IMR-90 (cell line): ENCODE measurements around the gene AHSG. TPM values are rescaled to one million over a fixed set of nuclear protein-coding genes. Genes with fewer than 3 reads are reported as not detected.

Source experiments
- ATAC-seq: fragments of 200-7000 bp; cut with Tn5 transposase; 2 replicates; pipeline ENCODE4 v1.9.1; 2020; ENCODE audit warnings: low read depth, mild to moderate bottlenecking, moderate library complexity
- BruUV-seq: library from RNA; stranded (reverse); fragments of 400-500 nt; replicated peaks from 2 replicates; lab custom pipeline; 2021; lab: Mats Ljungman, UMichigan
- CTCF ChIA-PET: fragments of 300-600 bp; formaldehyde crosslinking; extraction: SDS; loops from one replicate; lab custom pipeline; 2021; ENCODE audit warnings: antibody characterized with exemption; lab: Yijun Ruan, JAX
- POLR2A ChIA-PET: fragments of 300-600 bp; sonication (Branson Sonifier 250); formaldehyde crosslinking; loops from one replicate; lab custom pipeline; 2022; ENCODE audit warnings: antibody characterized with exemption; ENCODE audit not compliant: unreplicated experiment; lab: Charles Lee
- DNase-seq: peaks from one replicate; pipeline ENCODE4 v3.0.0; 2013
- H2AFZ ChIP-seq: replicated peaks from 2 replicates; pipeline ENCODE3; 2013; ENCODE audit warnings: low read length, mild to moderate bottlenecking; ENCODE audit not compliant: poor library complexity
- H2AK5ac ChIP-seq: 2 replicates; pipeline ENCODE4 v1.6.1; 2013; ENCODE audit warnings: low read depth, low read length, inconsistent platforms
- H2AK9ac ChIP-seq: replicated peaks from 2 replicates; pipeline ENCODE3; 2013; ENCODE audit warnings: mild to moderate bottlenecking, low read depth, low read length, moderate library complexity; ENCODE audit not compliant: poor library complexity
- H2BK120ac ChIP-seq: 2 replicates; pipeline ENCODE4 v1.6.1; 2013; ENCODE audit warnings: low read depth, low read length, inconsistent platforms
- H2BK15ac ChIP-seq: 3 replicates; pipeline ENCODE4 v1.6.1; 2013; ENCODE audit warnings: low read depth, low read length, inconsistent platforms
- H2BK20ac ChIP-seq: 2 replicates; pipeline ENCODE4 v1.6.1; 2013; ENCODE audit warnings: low read depth, mild to moderate bottlenecking, inconsistent platforms, low read length, moderate library complexity
- H2BK5ac ChIP-seq: 2 replicates; pipeline ENCODE4 v1.6.1; 2013; ENCODE audit warnings: mild to moderate bottlenecking, low read depth, low read length, inconsistent platforms; ENCODE audit not compliant: poor library complexity, severe bottlenecking
- H3K14ac ChIP-seq: replicated peaks from 2 replicates; pipeline ENCODE4 v1.6.1; 2013; ENCODE audit warnings: low read depth, low read length, inconsistent platforms
- H3K18ac ChIP-seq: 2 replicates; pipeline ENCODE4 v1.6.1; 2013; ENCODE audit warnings: low read depth, low read length, control low read depth
- H3K23ac ChIP-seq: 2 replicates; pipeline ENCODE4 v1.6.1; 2013; ENCODE audit warnings: low read depth, low read length, inconsistent platforms
- H3K27ac ChIP-seq: 2 replicates; pipeline ENCODE4 v1.5.1; 2013; ENCODE audit warnings: mild to moderate bottlenecking, control low read depth, low read length; ENCODE audit not compliant: insufficient read depth
- H3K27me3 ChIP-seq: 2 replicates; pipeline ENCODE4 v1.6.1; 2013; ENCODE audit warnings: low read length; ENCODE audit not compliant: control insufficient read depth, insufficient read depth
- H3K36me3 ChIP-seq: 2 replicates; pipeline ENCODE4 v1.6.1; 2013; ENCODE audit warnings: low read length, mixed read lengths; ENCODE audit not compliant: control insufficient read depth, insufficient read depth
- H3K4ac ChIP-seq: 2 replicates; pipeline ENCODE4 v1.6.1; 2013; ENCODE audit warnings: low read depth, low read length, inconsistent platforms
- H3K4me1 ChIP-seq: 2 replicates; pipeline ENCODE4 v1.6.1; 2013; ENCODE audit warnings: low read length, mixed read lengths; ENCODE audit not compliant: control insufficient read depth, insufficient read depth
- H3K4me2 ChIP-seq: 2 replicates; pipeline ENCODE4 v1.6.1; 2013; ENCODE audit warnings: low read depth, mild to moderate bottlenecking, control low read depth, low read length, moderate library complexity
- H3K4me3 ChIP-seq: 2 replicates; pipeline ENCODE4 v1.5.1; 2013; ENCODE audit warnings: low read depth, mild to moderate bottlenecking, control low read depth, low read length, moderate library complexity; ENCODE audit not compliant: insufficient read depth
- H3K56ac ChIP-seq: 2 replicates; pipeline ENCODE4 v1.6.1; 2013; ENCODE audit warnings: low read length, inconsistent platforms; ENCODE audit not compliant: insufficient read depth; ENCODE audit errors: extremely low read depth
- H3K79me1 ChIP-seq, 2 experiments: 2 replicates each; pipeline ENCODE4 v1.6.1; 2013; ENCODE audit warnings: low read length in 2 of 2, inconsistent platforms in 1 of 2, low read depth in 1 of 2
- H3K9ac ChIP-seq: 2 replicates; pipeline ENCODE4 v1.6.1; 2013; ENCODE audit warnings: low read depth, low read length, control low read depth
- H3K9me1 ChIP-seq: 2 replicates; pipeline ENCODE4 v1.6.1; 2013; ENCODE audit warnings: low read length, inconsistent platforms; ENCODE audit not compliant: insufficient read depth
- H3K9me3 ChIP-seq: 2 replicates; pipeline ENCODE4 v1.6.1; 2013; ENCODE audit warnings: low read length; ENCODE audit not compliant: control insufficient read depth, insufficient read depth
- H4K20me1 ChIP-seq: 2 replicates; pipeline ENCODE4 v1.6.1; 2013; ENCODE audit warnings: low read length, inconsistent platforms; ENCODE audit not compliant: insufficient read depth
- H4K5ac ChIP-seq: 2 replicates; pipeline ENCODE4 v1.6.1; 2013; ENCODE audit warnings: mild to moderate bottlenecking, low read depth, low read length, control low read depth
- H4K8ac ChIP-seq, 2 experiments: 2 replicates each; pipeline ENCODE4 v1.6.1; 2013; ENCODE audit warnings: low read depth in 2 of 2, low read length in 2 of 2, control low read depth in 1 of 2, inconsistent platforms in 1 of 2
- H4K91ac ChIP-seq: 2 replicates; pipeline ENCODE4 v1.6.1; 2013; ENCODE audit warnings: low read depth, low read length, inconsistent platforms; ENCODE audit not compliant: insufficient read depth
- CEBPB ChIP-seq: IDR thresholded peaks from 2 replicates; pipeline ENCODE4 v1.6.1; 2012; ENCODE audit warnings: low read depth, low read length, improper control_type of control experiment
- CHD1 ChIP-seq: IDR thresholded peaks from 2 replicates; pipeline ENCODE4 v1.6.1; 2012; ENCODE audit warnings: low read depth, low read length, improper control_type of control experiment
- FOS ChIP-seq: fragments of 150-350 bp; IDR thresholded peaks from 2 replicates; pipeline ENCODE4 v1.6.1; 2016; ENCODE audit warnings: low read depth, low read length
- MAZ ChIP-seq: IDR thresholded peaks from 2 replicates; pipeline ENCODE4 v1.6.1; 2012; ENCODE audit warnings: low read depth, mild to moderate bottlenecking, low read length, improper control_type of control experiment, moderate library complexity, borderline replicate concordance
- MXI1 ChIP-seq: IDR thresholded peaks from 2 replicates; pipeline ENCODE4 v1.6.1; 2012; ENCODE audit warnings: low read depth, mild to moderate bottlenecking, low read length, moderate library complexity, borderline replicate concordance
- NFE2L2 ChIP-seq: fragments of 150-350 bp; IDR thresholded peaks from 2 replicates; pipeline ENCODE4 v1.6.1; 2016; ENCODE audit warnings: low read depth, mild to moderate bottlenecking, low read length
- RAD21 ChIP-seq: IDR thresholded peaks from 2 replicates; pipeline ENCODE4 v1.6.1; 2012; ENCODE audit warnings: low read length, improper control_type of control experiment
- SMC3 ChIP-seq: fragments of 150-350 bp; IDR thresholded peaks from 2 replicates; pipeline ENCODE4 v1.6.1; 2016; ENCODE audit warnings: low read depth, mild to moderate bottlenecking, antibody characterized with exemption, low read length, moderate library complexity
- WGBS, 2 experiments: methylation state at CpG; one replicate each; pipeline versions ENCODE4 v1.1.5 to v1.1.7; 2013; ENCODE audit warnings: missing lambda C conversion rate in 2 of 2; ENCODE audit not compliant: insufficient read length in 1 of 2; ENCODE audit errors: extremely low coverage in 2 of 2; 5-methylcytosine and 5-hydroxymethylcytosine counted together
- dilution Hi-C: fragments of 300-500 bp; cut with HindIII; formaldehyde crosslinking; loops from one replicate; pipeline ENCODE4 v1.14.3; 2018; ENCODE audit warnings: low sequenced_read_pairs; ENCODE audit not compliant: unreplicated experiment
- in situ Hi-C: fragments of 300-500 bp; cut with MboI; formaldehyde crosslinking; loops from 3 replicates; pipeline ENCODE4 v1.14.3; 2019; ENCODE audit warnings: low sequenced_read_pairs, inconsistent platforms, mixed read lengths
- intact Hi-C: fragments of 100-400 bp; cut with micrococcal nuclease; formaldehyde crosslinking; loops from 2 replicates; pipeline ENCODE4 v1.10.0; 2022
- polyA plus RNA-seq, 3 experiments: library from polyadenylated mRNA; depleted of rRNA; stranded (reverse); fragments of >200 nt; gene quantifications; 2 replicates each; pipeline ENCODE4 v1.2.3, GENCODE V29; 2012; ENCODE audit warnings: low replicate concordance in 1 of 3
- total RNA-seq: library from RNA; depleted of rRNA; stranded (reverse); fragments of >200 nt; gene quantifications from 2 replicates; pipeline ENCODE4 v1.2.3, GENCODE V29; 2012

Gene AHSG
- total and polyA plus RNA-seq, 2 of the 4 experiments (the other 2 are of a cell fraction) = not detected

DNA sequence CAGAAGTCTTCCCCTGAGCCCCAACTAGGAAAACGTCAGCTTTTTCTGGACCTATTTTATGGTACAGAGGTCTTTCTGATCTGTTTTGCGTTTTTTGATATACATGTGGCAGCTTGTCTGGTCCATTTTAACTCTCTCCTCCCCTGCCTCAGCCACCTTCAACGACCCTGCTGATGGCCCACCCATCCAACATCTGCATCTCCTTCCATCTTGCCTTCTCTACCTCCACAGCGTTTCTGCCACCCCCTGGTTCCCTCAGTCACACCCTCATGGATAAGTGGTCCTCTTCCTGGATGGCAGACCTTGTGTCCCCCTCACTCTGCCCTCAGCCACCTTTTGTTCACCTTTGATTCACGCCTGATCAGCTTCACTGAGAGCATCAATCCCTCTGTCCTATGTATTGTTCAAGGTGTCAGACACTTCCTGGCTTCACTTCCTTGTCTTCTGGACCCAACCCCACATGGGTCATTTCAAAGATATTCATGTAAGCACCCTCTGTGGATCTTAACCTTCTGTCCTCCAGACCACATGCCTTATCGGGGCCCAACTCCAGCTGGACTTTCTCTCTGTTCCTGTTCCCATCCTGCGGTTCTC is 13.5 kb downstream of the AHSG start:
- CTCF ChIA-PET = interaction anchor here (1.7 kb wide), 1 partner anchor 9 kb away, joined by 7 read pairs; no protein-coding TSS in a partner anchor
- Histone ChIP-seq H3K9me1 (no peaks in the 10 kb centered on the region), H4K8ac (no peak overlapping the region), H3K4ac (no peak overlapping the region), H3K36me3 (no peaks in the 10 kb centered on the region), H3K27ac (no peak overlapping the region), H3K23ac (no peak overlapping the region), H2AFZ (no peak overlapping the region), H2AK5ac (no peak overlapping the region), H2BK120ac (no peak overlapping the region), H3K4me2 (no peak overlapping the region), H3K4me1 (no peaks in the 10 kb centered on the region), H4K20me1 (no peaks in the 10 kb centered on the region), H3K56ac (no peak overlapping the region), H2BK15ac (no peak overlapping the region), H3K27me3 (peaks cover 7% of the 10 kb centered on the region), H3K9me3 (no peaks in the 10 kb centered on the region), H3K9ac (no peak overlapping the region), H2BK20ac (no peak overlapping the region), H2AK9ac (no peak overlapping the region), H3K18ac (no peak overlapping the region), H3K4me3 (no peak overlapping the region), H2BK5ac (no peak overlapping the region), H4K5ac (no peak overlapping the region), H4K91ac (no peak overlapping the region), H3K14ac (no peak overlapping the region), H3K79me1 (no peaks in the 10 kb centered on the region)
- ATAC-seq (no peak), DNase-seq (no peak)
- dilution Hi-C loops (no loop called here), in situ Hi-C loops (no loop called here), intact Hi-C loops (no loop called here)
- POLR2A ChIA-PET = no interaction called here
- BruUV-seq = no TSS peak
- TF ChIP-seq CHD1 (no peak), MXI1 (no peak), FOS (no peak), RAD21 (no peak), NFE2L2 (no peak), MAZ (no peak), CEBPB (no peak), SMC3 (no peak)
- WGBS, 2 experiments = 57% methylated on average over 3 of the region's 7 CpGs; no CpG with 5 or more reads in 1 of the 2 experiments
